Peyer's patch (tissue), 4 donors: ENCODE measurements around the gene ZBTB33.

Source experiments
- POLR2A ChIP-seq, 2 donors: fragments of 450-650 bp; IDR thresholded peaks; one replicate each; pipeline ENCODE4 v1.5.1; 2017; ENCODE audit warnings: antibody characterized with exemption in 2 of 2, mild to moderate bottlenecking in 2 of 2, moderate library complexity in 2 of 2
- TF ChIP-seq, protein P1 (sequence below), 6 experiments: fragments of 450-650 bp in 4 of 6; fragments of 200-600 bp in 2 of 6; sonication (generic) in 1 of 6; IDR thresholded peaks; one replicate each; pipeline ENCODE4 v1.5.1; 2017 to 2019; ENCODE audit warnings: antibody characterized with exemption in 6 of 6, mild to moderate bottlenecking in 3 of 6, moderate library complexity in 1 of 6

DNA sequence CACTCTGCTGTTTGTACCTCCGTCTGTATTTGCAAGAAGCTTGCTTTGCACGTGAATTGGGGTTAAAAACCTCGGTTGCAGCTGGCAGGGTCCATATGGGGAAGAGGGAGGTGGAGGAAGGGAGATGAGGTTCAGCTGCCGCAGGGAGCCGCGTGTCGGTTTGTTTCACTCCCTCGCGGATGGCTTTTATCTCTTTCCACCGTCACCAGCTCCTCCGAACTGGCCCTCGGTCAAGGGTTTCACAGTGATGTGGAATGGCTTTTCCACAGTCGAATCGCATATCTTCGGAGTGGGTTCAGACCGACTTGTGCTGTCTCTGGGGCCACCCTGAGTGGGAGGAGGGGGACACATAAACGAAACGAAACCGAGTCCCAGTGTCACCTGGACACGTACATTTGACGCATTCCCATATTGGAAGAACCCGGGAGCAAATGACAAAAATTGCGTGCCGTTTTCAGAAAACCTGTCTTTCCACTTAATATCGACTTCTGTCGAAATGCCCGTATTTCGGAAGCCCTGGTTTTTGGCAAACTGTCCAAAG is 929 bp downstream of the ZBTB33 start:
- TF ChIP-seq, protein P1, sequence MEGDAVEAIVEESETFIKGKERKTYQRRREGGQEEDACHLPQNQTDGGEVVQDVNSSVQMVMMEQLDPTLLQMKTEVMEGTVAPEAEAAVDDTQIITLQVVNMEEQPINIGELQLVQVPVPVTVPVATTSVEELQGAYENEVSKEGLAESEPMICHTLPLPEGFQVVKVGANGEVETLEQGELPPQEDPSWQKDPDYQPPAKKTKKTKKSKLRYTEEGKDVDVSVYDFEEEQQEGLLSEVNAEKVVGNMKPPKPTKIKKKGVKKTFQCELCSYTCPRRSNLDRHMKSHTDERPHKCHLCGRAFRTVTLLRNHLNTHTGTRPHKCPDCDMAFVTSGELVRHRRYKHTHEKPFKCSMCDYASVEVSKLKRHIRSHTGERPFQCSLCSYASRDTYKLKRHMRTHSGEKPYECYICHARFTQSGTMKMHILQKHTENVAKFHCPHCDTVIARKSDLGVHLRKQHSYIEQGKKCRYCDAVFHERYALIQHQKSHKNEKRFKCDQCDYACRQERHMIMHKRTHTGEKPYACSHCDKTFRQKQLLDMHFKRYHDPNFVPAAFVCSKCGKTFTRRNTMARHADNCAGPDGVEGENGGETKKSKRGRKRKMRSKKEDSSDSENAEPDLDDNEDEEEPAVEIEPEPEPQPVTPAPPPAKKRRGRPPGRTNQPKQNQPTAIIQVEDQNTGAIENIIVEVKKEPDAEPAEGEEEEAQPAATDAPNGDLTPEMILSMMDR (IDR thresholded peaks at IDR 0.05), result no peak
- TF ChIP-seq POLR2A (IDR thresholded peaks at IDR 0.05), result no peak
